Amniotic epithelial cell (primary cell): ENCODE results near the gene SERPINB2.
"Not testable (repeated sequence)": the region's sequence is repeated elsewhere in the genome, so short reads cannot be mapped to it uniquely, and the experiment has no call there.

Experiments used
- DNase-seq: peaks from one replicate; pipeline ENCODE4 v3.0.0-alpha.2; 2010; ENCODE audit warnings: low read depth

The SERPINB2 gene

GRCh38 chr18:63936156-63936931, 48.8 kb downstream of the SERPINB2 start:
- peak; percentile 67 for DNase-seq

GRCh38 chr18:63936932-63937393, 49.5 kb downstream of the SERPINB2 start:
- DNase-seq = no peak

GRCh38 chr18:63940008-63940407, 52.5 kb downstream of the SERPINB2 start:
- no peak for DNase-seq

GRCh38 chr18:63940543-63941050, 53.1 kb downstream of the SERPINB2 start:
- DNase-seq = not testable (repeated sequence)

- no peak for DNase-seq
Observed at GRCh38 chr18:63947051-63947790, 59.7 kb downstream of the SERPINB2 start.

GRCh38 chr18:63949068-63949737, 61.7 kb downstream of the SERPINB2 start, which contains the start of gene HMSD:
Gene HMSD, plus strand, starts transcription at chr18:63949301. Its CDS starts 4,155 bp downstream, at chr18:63953456.
- peak; percentile 38 for DNase-seq

GRCh38 chr18:63951302-63951705, 63.8 kb downstream of the SERPINB2 start:
- peak; percentile 56 for DNase-seq
